Mesendoderm (in vitro differentiated cells): Measurements from ENCODE around the gene ANKRD10.

Source experiments
- DNase-seq: peaks from one replicate; pipeline ENCODE4 v3.0.0; 2013
- H2AK5ac ChIP-seq: 2 replicates; pipeline ENCODE4 v1.6.1; 2013; ENCODE audit warnings: low read length, inconsistent platforms
- H2BK120ac ChIP-seq: 2 replicates; pipeline ENCODE4 v1.6.1; 2013; ENCODE audit warnings: low read depth, mild to moderate bottlenecking, low read length, moderate library complexity, mixed read lengths
- H2BK15ac ChIP-seq: replicated peaks from 2 replicates; pipeline ENCODE4 v1.6.1; 2013; ENCODE audit warnings: low read depth, mild to moderate bottlenecking, moderate library complexity
- H2BK5ac ChIP-seq: 2 replicates; pipeline ENCODE4 v1.6.1; 2013; ENCODE audit warnings: low read length, inconsistent platforms
- H3K18ac ChIP-seq: 2 replicates; pipeline ENCODE4 v1.6.1; 2013; ENCODE audit warnings: mild to moderate bottlenecking, low read length, mixed read lengths
- H3K23ac ChIP-seq: one replicate; pipeline ENCODE4 v1.6.1; 2013; ENCODE audit warnings: low read length
- H3K27ac ChIP-seq: 2 replicates; pipeline ENCODE4 v1.5.1; 2013; ENCODE audit warnings: low read depth, mild to moderate bottlenecking, inconsistent platforms, low read length, moderate library complexity
- H3K27me3 ChIP-seq: 2 replicates; pipeline ENCODE4 v1.6.1; 2013; ENCODE audit warnings: low read length, control low read depth, mild to moderate bottlenecking, inconsistent platforms; ENCODE audit not compliant: insufficient read depth, poor library complexity
- H3K36me3 ChIP-seq: 2 replicates; pipeline ENCODE4 v1.6.1; 2013; ENCODE audit warnings: low read length, inconsistent platforms; ENCODE audit not compliant: control insufficient read depth, insufficient read depth
- H3K4ac ChIP-seq: one replicate; pipeline ENCODE4 v1.6.1; 2013; ENCODE audit warnings: low read depth, mild to moderate bottlenecking, low read length, moderate library complexity
- H3K4me1 ChIP-seq: 2 replicates; pipeline ENCODE4 v1.6.1; 2013; ENCODE audit warnings: low read depth, low read length, inconsistent platforms; ENCODE audit not compliant: control insufficient read depth
- H3K4me2 ChIP-seq: 2 replicates; pipeline ENCODE4 v1.6.1; 2013; ENCODE audit warnings: low read length
- H3K4me3 ChIP-seq: 2 replicates; pipeline ENCODE4 v1.5.1; 2013; ENCODE audit warnings: mild to moderate bottlenecking, low read length
- H3K56ac ChIP-seq: one replicate; pipeline ENCODE4 v1.6.1; 2013; ENCODE audit warnings: low read length
- H3K79me1 ChIP-seq: 2 replicates; pipeline ENCODE4 v1.6.1; 2013; ENCODE audit warnings: low read length, inconsistent platforms
- H3K79me2 ChIP-seq: 2 replicates; pipeline ENCODE4 v1.6.1; 2013; ENCODE audit warnings: mild to moderate bottlenecking, low read length; ENCODE audit not compliant: control insufficient read depth, insufficient read depth
- H3K9ac ChIP-seq: 2 replicates; pipeline ENCODE4 v1.6.1; 2013; ENCODE audit warnings: low read length, inconsistent platforms
- H4K5ac ChIP-seq: one replicate; pipeline ENCODE4 v1.6.1; 2013; ENCODE audit warnings: low read length
- H4K8ac ChIP-seq: one replicate; pipeline ENCODE4 v1.6.1; 2013; ENCODE audit warnings: low read depth, mild to moderate bottlenecking, control low read depth, low read length, moderate library complexity
- WGBS: extraction: QIAGEN DNeasy Blood & Tissue Kit; methylation state at CpG from one replicate; pipeline ENCODE4 v1.1.7; 2013; ENCODE audit warnings: low lambda C conversion rate, missing lambda C conversion rate; ENCODE audit not compliant: insufficient coverage; ENCODE audit errors: extremely low coverage; 5-methylcytosine and 5-hydroxymethylcytosine counted together

Gene ANKRD10

DNA sequence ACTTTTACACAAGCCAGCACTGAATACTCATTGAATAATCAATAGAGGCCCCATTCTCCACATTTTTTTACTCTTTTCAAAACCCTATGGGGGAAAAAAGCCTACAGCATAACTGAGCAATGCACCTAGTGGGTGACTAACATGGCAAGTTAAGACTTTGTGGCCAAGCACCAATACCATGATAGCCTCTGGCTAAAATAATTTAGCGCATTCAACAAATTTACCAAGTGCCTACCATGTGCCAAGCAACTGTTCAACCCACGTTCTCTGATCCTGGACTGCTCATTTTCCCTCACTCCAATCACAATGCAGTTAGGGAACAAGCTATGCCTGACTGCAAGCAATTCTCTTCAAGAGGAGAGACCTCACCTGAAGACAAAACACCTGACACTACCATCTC is 3.0 kb downstream of the ANKRD10 start:
- Histone ChIP-seq H3K27me3 (no peaks in the 10 kb centered on the region), H3K23ac (no peak overlapping the region), H3K56ac (peak overlapping the region; percentile 35), H3K18ac (no peak overlapping the region), H2BK15ac (no peak overlapping the region), H4K8ac (no peak overlapping the region), H3K4me2 (peak overlapping the region; percentile 16), H3K79me1 (no peaks in the 10 kb centered on the region), H4K5ac (no peak overlapping the region), H3K4me1 (peaks cover 15% of the 10 kb centered on the region), H3K4me3 (no peak overlapping the region), H3K79me2 (peaks cover 72% of the 10 kb centered on the region), H2AK5ac (no peak overlapping the region), H3K9ac (peak overlapping the region; percentile 47), H3K36me3 (no peaks in the 10 kb centered on the region), H3K27ac (no peak overlapping the region), H2BK120ac (no peak overlapping the region), H3K4ac (no peak overlapping the region), H2BK5ac (no peak overlapping the region)
- no peak for DNase-seq
- no CpG with 5 or more reads among the region's 2 CpGs for WGBS

- no peak overlapping the region for H4K5ac ChIP-seq
- H3K23ac ChIP-seq: no peak overlapping the region
- no peak overlapping the region for H3K56ac ChIP-seq
- no peak overlapping the region for H3K27ac ChIP-seq
- H2BK15ac ChIP-seq: no peak overlapping the region
- H3K4me2 ChIP-seq: no peak overlapping the region
- peaks cover 4% of the 10 kb centered on the region for H3K36me3 ChIP-seq
- peaks cover 88% of the 10 kb centered on the region for H3K79me2 ChIP-seq
- H2AK5ac ChIP-seq: no peak overlapping the region
- H2BK5ac ChIP-seq: no peak overlapping the region
- DNase-seq: no peak
- peaks cover 16% of the 10 kb centered on the region for H3K4me1 ChIP-seq
- H2BK120ac ChIP-seq: no peak overlapping the region
- no peak overlapping the region for H3K4me3 ChIP-seq
- no peak overlapping the region for H3K4ac ChIP-seq
- no peak overlapping the region for H3K18ac ChIP-seq
- H3K27me3 ChIP-seq: no peaks in the 10 kb centered on the region
- no peak overlapping the region for H3K9ac ChIP-seq
- WGBS: no CpG with 5 or more reads among the region's 14 CpGs
- H3K79me1 ChIP-seq: peaks cover 4% of the 10 kb centered on the region
- no peak overlapping the region for H4K8ac ChIP-seq
These were observed 4.6 kb downstream of the ANKRD10 start for GRCh38 chr13:110910013-110910890.

GRCh38 chr13:110907951-110908898 is 6.6 kb downstream of the ANKRD10 start:
- H3K4me2 ChIP-seq: no peak overlapping the region
- H3K4me1 ChIP-seq: peaks cover 16% of the 10 kb centered on the region
- no peak overlapping the region for H4K5ac ChIP-seq
- no peak overlapping the region for H3K18ac ChIP-seq
- DNase-seq: peak; percentile 90
- no peak overlapping the region for H4K8ac ChIP-seq
- H3K27me3 ChIP-seq: no peaks in the 10 kb centered on the region
- H2BK15ac ChIP-seq: no peak overlapping the region
- H2AK5ac ChIP-seq: no peak overlapping the region
- H3K4ac ChIP-seq: no peak overlapping the region
- peak overlapping the region; percentile 51 for H3K56ac ChIP-seq
- H3K4me3 ChIP-seq: no peak overlapping the region
- peaks cover 4% of the 10 kb centered on the region for H3K36me3 ChIP-seq
- no CpG with 5 or more reads among the region's 9 CpGs for WGBS
- no peak overlapping the region for H2BK5ac ChIP-seq
- H3K9ac ChIP-seq: peak overlapping the region; percentile 28
- H3K27ac ChIP-seq: no peak overlapping the region
- H3K79me1 ChIP-seq: peaks cover 4% of the 10 kb centered on the region
- H3K79me2 ChIP-seq: peaks cover 77% of the 10 kb centered on the region
- no peak overlapping the region for H2BK120ac ChIP-seq
- no peak overlapping the region for H3K23ac ChIP-seq

DNA sequence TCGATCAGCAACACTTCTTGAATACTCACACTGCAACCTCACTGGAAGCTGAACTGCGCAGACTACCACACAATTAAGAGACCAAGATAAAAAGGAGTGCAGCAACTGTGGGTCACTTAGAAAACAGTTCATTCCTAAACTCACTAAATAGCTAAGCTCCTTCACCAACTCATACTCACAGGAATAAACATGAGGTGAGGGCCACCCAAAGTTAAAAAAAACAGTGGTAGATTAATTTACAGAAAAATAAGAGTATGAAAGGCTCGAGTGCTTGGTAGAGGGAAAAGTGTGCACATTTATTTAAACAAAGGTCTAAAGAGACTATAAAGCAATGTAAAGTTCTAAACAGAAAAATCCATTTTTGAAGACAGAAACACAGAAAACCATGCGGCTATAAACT is 7.6 kb downstream of the ANKRD10 start:
- Histone ChIP-seq H3K56ac (no peak overlapping the region), H2AK5ac (no peak overlapping the region), H4K8ac (no peak overlapping the region), H3K4ac (no peak overlapping the region), H2BK15ac (no peak overlapping the region), H2BK5ac (no peak overlapping the region), H3K18ac (no peak overlapping the region), H3K4me1 (peaks cover 12% of the 10 kb centered on the region), H4K5ac (no peak overlapping the region), H3K79me2 (peaks cover 68% of the 10 kb centered on the region), H3K36me3 (peaks cover 4% of the 10 kb centered on the region), H3K27ac (no peak overlapping the region), H3K9ac (no peak overlapping the region), H3K79me1 (peaks cover 4% of the 10 kb centered on the region), H3K27me3 (no peaks in the 10 kb centered on the region), H3K4me3 (no peak overlapping the region), H3K4me2 (no peak overlapping the region), H3K23ac (no peak overlapping the region), H2BK120ac (no peak overlapping the region)
- no CpG with 5 or more reads among the region's 4 CpGs for WGBS
- no peak for DNase-seq

DNA sequence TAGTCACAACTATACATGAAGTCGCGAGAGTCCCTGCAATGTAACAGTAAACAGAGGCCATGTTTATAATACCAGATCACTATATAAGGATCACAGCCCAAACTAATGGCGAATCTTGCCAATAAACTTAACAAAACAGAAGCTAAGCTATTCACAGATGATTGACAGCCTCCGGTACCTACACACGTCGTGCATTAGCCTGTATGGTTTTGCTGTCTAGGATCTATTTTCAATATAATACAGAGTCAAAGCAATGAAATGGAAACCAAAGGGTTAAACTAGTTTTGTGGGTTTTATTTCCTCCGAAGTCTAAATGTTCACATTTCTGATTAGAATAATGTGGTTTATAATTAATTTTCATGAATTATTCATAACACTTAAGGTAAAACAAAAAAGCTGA is 10.1 kb downstream of the ANKRD10 start:
- Histone ChIP-seq H2BK15ac (no peak overlapping the region), H4K5ac (no peak overlapping the region), H3K79me1 (peaks cover 4% of the 10 kb centered on the region), H3K18ac (no peak overlapping the region), H2BK5ac (no peak overlapping the region), H3K4me1 (peaks cover 8% of the 10 kb centered on the region), H3K4me2 (no peak overlapping the region), H3K4me3 (no peak overlapping the region), H3K9ac (no peak overlapping the region), H2BK120ac (no peak overlapping the region), H3K56ac (no peak overlapping the region), H3K4ac (no peak overlapping the region), H3K23ac (no peak overlapping the region), H3K36me3 (peaks cover 4% of the 10 kb centered on the region), H4K8ac (no peak overlapping the region), H3K27ac (no peak overlapping the region), H3K27me3 (no peaks in the 10 kb centered on the region), H2AK5ac (no peak overlapping the region), H3K79me2 (peaks cover 45% of the 10 kb centered on the region)
- no peak for DNase-seq
- whole genome bisulfite sequencing: no CpG with 5 or more reads among the region's 7 CpGs
